Neuronal stem cell (in vitro differentiated cells): ENCODE results near the gene MTHFD1L.

Experiments used
- DNase-seq: peaks from one replicate; pipeline ENCODE4 v3.0.0-alpha.2; 2013; ENCODE audit warnings: low spot score
- H2AFZ ChIP-seq: one replicate; pipeline ENCODE4 v1.6.1; 2013; ENCODE audit warnings: mild to moderate bottlenecking, low read length, inconsistent platforms
- H2AK5ac ChIP-seq: 2 replicates; pipeline ENCODE4 v1.6.1; 2013; ENCODE audit warnings: low read depth, mild to moderate bottlenecking, inconsistent platforms, low read length, moderate library complexity, mixed read lengths
- H2BK120ac ChIP-seq: 2 replicates; pipeline ENCODE4 v1.6.1; 2013; ENCODE audit warnings: low read depth, mild to moderate bottlenecking, inconsistent platforms, low read length, moderate library complexity, mixed read lengths
- H2BK12ac ChIP-seq: one replicate; pipeline ENCODE4 v1.6.1; 2013; ENCODE audit warnings: low read length, inconsistent platforms
- H2BK15ac ChIP-seq: 2 replicates; pipeline ENCODE4 v1.6.1; 2013; ENCODE audit warnings: mild to moderate bottlenecking, low read length, inconsistent platforms, mixed read lengths
- H2BK5ac ChIP-seq: one replicate; pipeline ENCODE4 v1.6.1; 2013; ENCODE audit warnings: inconsistent platforms, mild to moderate bottlenecking, low read length, moderate library complexity
- H3K14ac ChIP-seq: one replicate; pipeline ENCODE4 v1.6.1; 2013; ENCODE audit warnings: low read length, inconsistent platforms
- H3K18ac ChIP-seq: 2 replicates; pipeline ENCODE4 v1.6.1; 2013; ENCODE audit warnings: low read length, inconsistent platforms
- H3K23ac ChIP-seq: 2 replicates; pipeline ENCODE4 v1.6.1; 2013; ENCODE audit warnings: low read depth, mild to moderate bottlenecking, mixed read lengths, low read length, inconsistent platforms; ENCODE audit not compliant: poor library complexity
- H3K27ac ChIP-seq: replicated peaks from 3 replicates; pipeline ENCODE4 v1.5.1; 2013; ENCODE audit warnings: low read length, inconsistent platforms
- H3K27me3 ChIP-seq, 3 experiments: 2 replicates each; pipeline ENCODE4 v1.6.1; 2013; ENCODE audit warnings: low read length in 3 of 3, mild to moderate bottlenecking in 2 of 3, inconsistent platforms in 1 of 3, low read depth in 1 of 3, mixed read lengths in 1 of 3, moderate library complexity in 1 of 3; ENCODE audit not compliant: control insufficient read depth in 3 of 3, insufficient read depth in 3 of 3
- H3K36me3 ChIP-seq, 2 donors: replicated peaks in 1 of 2; 2 replicates each; pipeline ENCODE4 v1.6.1; 2013; ENCODE audit warnings: low read length in 2 of 2; ENCODE audit not compliant: control insufficient read depth in 2 of 2, insufficient read depth in 2 of 2
- H3K4ac ChIP-seq: 2 replicates; pipeline ENCODE4 v1.6.1; 2013; ENCODE audit warnings: inconsistent platforms, mild to moderate bottlenecking, low read length, moderate library complexity
- H3K4me1 ChIP-seq, 2 donors: 1 replicate in 1 of 2; 2 replicates in 1 of 2; pipeline ENCODE4 v1.6.1; 2013; ENCODE audit warnings: low read length in 2 of 2, low read depth in 1 of 2; ENCODE audit not compliant: control insufficient read depth in 2 of 2, insufficient read depth in 1 of 2
- H3K4me2 ChIP-seq: one replicate; pipeline ENCODE4 v1.6.1; 2013; ENCODE audit warnings: mild to moderate bottlenecking, low read length, inconsistent platforms; ENCODE audit not compliant: insufficient read depth, poor library complexity, severe bottlenecking
- H3K4me3 ChIP-seq, 2 donors: 2 replicates each; pipeline ENCODE4 v1.5.1; 2013; ENCODE audit warnings: low read length in 2 of 2, mild to moderate bottlenecking in 2 of 2, inconsistent platforms in 1 of 2, moderate library complexity in 1 of 2
- H3K79me1 ChIP-seq: one replicate; pipeline ENCODE4 v1.6.1; 2013; ENCODE audit warnings: low read depth, mild to moderate bottlenecking, inconsistent platforms, low read length, moderate library complexity
- H3K9ac ChIP-seq: one replicate; pipeline ENCODE4 v1.6.1; 2013; ENCODE audit warnings: mild to moderate bottlenecking, low read depth, low read length, inconsistent platforms; ENCODE audit not compliant: poor library complexity
- H3K9me3 ChIP-seq, 2 donors: replicated peaks in 1 of 2; 2 replicates each; pipeline versions ENCODE3 to v1.6.1; 2013; ENCODE audit warnings: low read length in 2 of 2, mild to moderate bottlenecking in 2 of 2, inconsistent platforms in 1 of 2, low read depth in 1 of 2, mixed read lengths in 1 of 2, moderate library complexity in 1 of 2; ENCODE audit not compliant: control insufficient read depth in 2 of 2, insufficient read depth in 1 of 2
- H4K8ac ChIP-seq: one replicate; pipeline ENCODE4 v1.6.1; 2013; ENCODE audit warnings: low read depth, mild to moderate bottlenecking, inconsistent platforms, low read length, moderate library complexity
- H4K91ac ChIP-seq: one replicate; pipeline ENCODE4 v1.6.1; 2013; ENCODE audit warnings: low read length, low read depth, mild to moderate bottlenecking, inconsistent platforms; ENCODE audit not compliant: poor library complexity
- WGBS, 2 donors: extraction: QIAGEN DNeasy Blood & Tissue Kit; methylation state at CpG; one replicate each; pipeline ENCODE4 v1.1.7; 2013; ENCODE audit warnings: missing lambda C conversion rate in 2 of 2, mixed read lengths in 1 of 2; ENCODE audit not compliant: insufficient read length in 2 of 2, insufficient replicate concordance in 1 of 2; ENCODE audit errors: extremely low coverage in 2 of 2; 5-methylcytosine and 5-hydroxymethylcytosine counted together

Gene MTHFD1L

GRCh38 chr6:150993253-150993652 is 127.8 kb downstream of the MTHFD1L start:
- peaks cover 5 to 39% of the 10 kb centered on the region in 2 donors for H3K36me3 ChIP-seq
- H3K79me1 ChIP-seq, result no peaks in the 10 kb centered on the region
- H4K91ac ChIP-seq, result no peak overlapping the region
- H4K8ac ChIP-seq, result no peak overlapping the region
- H3K4ac ChIP-seq, result no peak overlapping the region
- H3K23ac ChIP-seq, result no peak overlapping the region
- H3K14ac ChIP-seq, result no peak overlapping the region
- H3K4me1 ChIP-seq, result no peaks in the 10 kb centered on the region
- H2BK120ac ChIP-seq, result no peak overlapping the region
- no peak overlapping the region for H2AFZ ChIP-seq
- no peak for DNase-seq
- no peak overlapping the region for H2BK12ac ChIP-seq
- no peaks in the 10 kb centered on the region for H3K27me3 ChIP-seq
- no peak overlapping the region for H2BK15ac ChIP-seq
- no CpG with 5 or more reads among the region's 7 CpGs for WGBS, 2 donors
- H3K27ac ChIP-seq, result no peak overlapping the region
- no peak overlapping the region for H3K4me3 ChIP-seq
- no peak overlapping the region for H2AK5ac ChIP-seq
- H3K9ac ChIP-seq, result no peak overlapping the region
- H3K18ac ChIP-seq, result no peak overlapping the region
- no peak overlapping the region for H3K4me2 ChIP-seq
- H2BK5ac ChIP-seq, result no peak overlapping the region
- H3K9me3 ChIP-seq, result no peaks in the 10 kb centered on the region

DNA sequence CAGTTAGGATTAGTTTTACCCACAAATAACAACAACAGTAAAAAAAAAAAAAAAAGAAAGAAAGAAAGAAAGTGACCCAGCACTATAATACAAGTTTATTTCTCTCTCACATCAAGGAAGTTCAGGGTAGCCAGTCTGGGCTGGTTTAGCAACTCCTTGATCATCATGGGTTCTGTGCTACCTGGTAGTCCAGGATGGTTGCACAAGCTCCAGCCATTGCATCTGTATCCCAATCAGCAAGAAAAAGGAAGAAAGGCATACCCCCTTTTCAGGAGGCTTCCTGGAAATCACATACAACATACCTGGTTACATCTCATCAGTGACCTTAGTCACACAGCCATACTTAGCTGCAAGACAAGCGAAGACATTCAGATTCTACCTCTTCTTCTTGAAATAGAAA is 128.5 kb downstream of the MTHFD1L start:
- Histone ChIP-seq H3K23ac (no peak overlapping the region), H4K8ac (no peak overlapping the region), H3K4me3 (no peak overlapping the region), H2AFZ (no peak overlapping the region), H3K14ac (no peak overlapping the region), H3K36me3 (peaks cover 5 to 40% of the 10 kb centered on the region in 2 donors), H3K27ac (no peak overlapping the region), H3K9me3 (no peaks in the 10 kb centered on the region), H3K4me1 (no peaks in the 10 kb centered on the region), H3K18ac (no peak overlapping the region), H3K79me1 (no peaks in the 10 kb centered on the region), H2AK5ac (no peak overlapping the region), H3K27me3 (no peaks in the 10 kb centered on the region), H3K4me2 (no peak overlapping the region), H3K4ac (no peak overlapping the region), H2BK5ac (no peak overlapping the region), H4K91ac (no peak overlapping the region), H3K9ac (no peak overlapping the region), H2BK15ac (no peak overlapping the region), H2BK120ac (no peak overlapping the region), H2BK12ac (no peak overlapping the region)
- no peak for DNase-seq
- no CpG with 5 or more reads among the region's 1 CpG for WGBS, 2 donors

- no peak overlapping the region for H2BK120ac ChIP-seq
- H2BK5ac ChIP-seq, result no peak overlapping the region
- H3K18ac ChIP-seq, result no peak overlapping the region
- H3K4ac ChIP-seq, result no peak overlapping the region
- no peak overlapping the region for H2AFZ ChIP-seq
- H3K23ac ChIP-seq, result no peak overlapping the region
- H3K4me1 ChIP-seq, result no peaks in the 10 kb centered on the region
- H4K91ac ChIP-seq, result no peak overlapping the region
- no peak overlapping the region for H3K9ac ChIP-seq
- H4K8ac ChIP-seq, result no peak overlapping the region
- no peak overlapping the region for H3K4me2 ChIP-seq
- no peak overlapping the region for H2BK12ac ChIP-seq
- H3K27ac ChIP-seq, result no peak overlapping the region
- no peak overlapping the region for H3K14ac ChIP-seq
- no CpG with 5 or more reads among the region's 6 CpGs for WGBS, 2 donors
- H3K79me1 ChIP-seq, result no peaks in the 10 kb centered on the region
- no peak for DNase-seq
- H3K36me3 ChIP-seq, result peaks cover 5 to 36% of the 10 kb centered on the region in 2 donors
- no peak overlapping the region for H2AK5ac ChIP-seq
- no peak overlapping the region for H3K4me3 ChIP-seq
- H3K9me3 ChIP-seq, result no peaks in the 10 kb centered on the region
- H2BK15ac ChIP-seq, result no peak overlapping the region
- H3K27me3 ChIP-seq, result no peaks in the 10 kb centered on the region
Observed at GRCh38 chr6:150996968-150997367, 131.5 kb downstream of the MTHFD1L start.

DNA sequence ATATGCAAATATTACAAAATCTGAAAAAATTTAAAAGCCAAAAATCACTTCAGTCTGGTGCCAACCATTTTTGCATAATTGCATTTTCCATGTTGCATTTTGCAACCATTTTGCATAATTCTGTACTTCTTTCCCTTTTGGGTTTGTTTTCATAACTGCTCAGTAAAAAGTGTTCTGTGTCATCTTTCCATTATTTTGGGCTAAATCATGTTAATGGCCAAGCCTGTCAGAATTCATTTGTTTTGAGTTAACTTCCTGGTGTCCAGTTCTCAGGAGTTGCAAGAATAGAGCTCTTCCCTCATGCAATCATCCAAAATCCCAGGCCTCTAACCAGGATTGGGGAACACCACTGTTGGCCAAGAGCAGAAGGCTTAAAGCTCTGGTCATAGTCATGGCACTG is 133.6 kb downstream of the MTHFD1L start:
- Histone ChIP-seq H3K79me1 (no peaks in the 10 kb centered on the region), H3K27ac (no peak overlapping the region), H3K27me3 (no peaks in the 10 kb centered on the region), H3K4me3 (no peak overlapping the region), H2BK120ac (no peak overlapping the region), H2AK5ac (no peak overlapping the region), H3K9ac (no peak overlapping the region), H2AFZ (no peak overlapping the region), H2BK5ac (no peak overlapping the region), H3K9me3 (no peaks in the 10 kb centered on the region), H3K14ac (no peak overlapping the region), H2BK12ac (no peak overlapping the region), H3K36me3 (peaks cover 4 to 33% of the 10 kb centered on the region in 2 donors), H3K23ac (no peak overlapping the region), H2BK15ac (no peak overlapping the region), H3K18ac (no peak overlapping the region), H4K91ac (no peak overlapping the region), H4K8ac (no peak overlapping the region), H3K4me1 (peaks cover 0 to under 1% of the 10 kb centered on the region in 2 donors), H3K4ac (no peak overlapping the region), H3K4me2 (no peak overlapping the region)
- no peak for DNase-seq
